ENCODE results near the gene UPK1A. TPM values are rescaled to one million over a fixed set of nuclear protein-coding genes. Genes with fewer than 3 reads are reported as not detected.

UPK1A gene
- total and polyA plus RNA-seq, 9 of the 15 experiments (the other 6 are each of a cell fraction or from before 2014, with no cell fraction given): 0.06 to 0.13 TPM; not detected in 7

- TF ChIP-seq SIN3A (IDR thresholded peaks at IDR 0.05; ENCODE audit: borderline replicate concordance in 2 of 2, control insufficient read depth in 1 of 2, low read depth in 2 of 2, low read length in 2 of 2) (peak in 1 of 2 experiments; percentile 50; a peak in 1 of 4 replicates), SAFB (IDR thresholded peaks at IDR 0.05; ENCODE audit: borderline replicate concordance, low read depth, low read length) (no peak), CREB1 (IDR thresholded peaks at IDR 0.05) (no peak; the same call in 1 of the 2 replicates), CREB1 (CRISPR knock-in tag; IDR thresholded peaks at IDR 0.05) (peak; percentile 24; the same call in 1 of the 2 replicates), PHF8 (IDR thresholded peaks at IDR 0.05; ENCODE audit: borderline replicate concordance, low read length) (peak; percentile 66; the same call in 1 of the 2 replicates), JUND (IDR thresholded peaks at IDR 0.05; ENCODE audit: borderline replicate concordance, low read depth, low read length) (no peak), JUND (tag; IDR thresholded peaks at IDR 0.05; ENCODE audit: borderline replicate concordance, low read depth, low read length) (no peak), RBFOX2 (IDR thresholded peaks at IDR 0.05; ENCODE audit: low read depth, low read length) (peak; percentile 55; the same call in 1 of the 2 replicates), CXXC5 (CRISPR knock-in tag; IDR thresholded peaks at IDR 0.05) (peak; percentile 43), EP400 (IDR thresholded peaks at IDR 0.05) (0 out of 2 replicates have a peak, but pooled peaks have one; percentile 29), MAX (CRISPR knock-in tag; IDR thresholded peaks at IDR 0.05) (peak; percentile 77), RCOR1 (IDR thresholded peaks at IDR 0.05; ENCODE audit: borderline replicate concordance in 1 of 2, low read depth in 2 of 2, low read length in 2 of 2) (0 out of 4 replicates have a peak, but pooled peaks of 1 of the 2 experiments have one; percentile 4), MLX (CRISPR knock-in tag; conservative IDR thresholded peaks at IDR 0.05) (no peak)
- TF ChIP-seq, protein P1, sequence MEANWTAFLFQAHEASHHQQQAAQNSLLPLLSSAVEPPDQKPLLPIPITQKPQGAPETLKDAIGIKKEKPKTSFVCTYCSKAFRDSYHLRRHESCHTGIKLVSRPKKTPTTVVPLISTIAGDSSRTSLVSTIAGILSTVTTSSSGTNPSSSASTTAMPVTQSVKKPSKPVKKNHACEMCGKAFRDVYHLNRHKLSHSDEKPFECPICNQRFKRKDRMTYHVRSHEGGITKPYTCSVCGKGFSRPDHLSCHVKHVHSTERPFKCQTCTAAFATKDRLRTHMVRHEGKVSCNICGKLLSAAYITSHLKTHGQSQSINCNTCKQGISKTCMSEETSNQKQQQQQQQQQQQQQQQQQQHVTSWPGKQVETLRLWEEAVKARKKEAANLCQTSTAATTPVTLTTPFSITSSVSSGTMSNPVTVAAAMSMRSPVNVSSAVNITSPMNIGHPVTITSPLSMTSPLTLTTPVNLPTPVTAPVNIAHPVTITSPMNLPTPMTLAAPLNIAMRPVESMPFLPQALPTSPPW (CRISPR knock-in tag; IDR thresholded peaks at IDR 0.05): peak; percentile 72
Measured at GRCh38 chr19:35644206-35644986, 21.9 kb upstream of the UPK1A start (continued).

Data from K562 (cell line).